ENCODE measurements around the gene MYO6. TPM values are rescaled to one million over a fixed set of nuclear protein-coding genes. Genes with fewer than 3 reads are reported as not detected.
"Not testable (repeated sequence)": the region's sequence is repeated elsewhere in the genome, so short reads cannot be mapped to it uniquely, and the experiment has no call there.

The MYO6 gene
- polyA plus RNA-seq, 4 donors: 11.2 to 111 (median 102) TPM

GRCh38 chr6:75874224-75874623, 125.2 kb downstream of the MYO6 start:
- DNase-seq (ENCODE audit: low read depth in 4 of 4, low spot score in 3 of 4): no peak

- DNase-seq (ENCODE audit: low read depth in 4 of 4, low spot score in 3 of 4): no peak
Measured at GRCh38 chr6:75876152-75876551, 127.1 kb downstream of the MYO6 start.

GRCh38 chr6:75880305-75880704, 131.3 kb downstream of the MYO6 start:
- DNase-seq (ENCODE audit: low read depth in 4 of 4, low spot score in 3 of 4): no peak

- no peak for DNase-seq (ENCODE audit: low read depth in 4 of 4, low spot score in 3 of 4)
Measured at GRCh38 chr6:75882734-75883133, 133.7 kb downstream of the MYO6 start.

- no peak for DNase-seq (ENCODE audit: low read depth in 4 of 4, low spot score in 3 of 4)
Measured at GRCh38 chr6:75884822-75885221, 135.8 kb downstream of the MYO6 start.

- no peak for DNase-seq (ENCODE audit: low read depth in 4 of 4, low spot score in 3 of 4)
Measured at GRCh38 chr6:75892384-75892783, 143.3 kb downstream of the MYO6 start.

GRCh38 chr6:75893058-75893775, 144.2 kb downstream of the MYO6 start:
- peak in 3 of 4 donors; percentile 43 to 62 (median 44) for DNase-seq (ENCODE audit: low read depth in 4 of 4, low spot score in 3 of 4)

GRCh38 chr6:75893776-75894152, 144.7 kb downstream of the MYO6 start:
- DNase-seq (ENCODE audit: low read depth in 4 of 4, low spot score in 3 of 4): no peak

GRCh38 chr6:75896526-75896925, 147.5 kb downstream of the MYO6 start:
- no peak for DNase-seq (ENCODE audit: low read depth in 4 of 4, low spot score in 3 of 4)

- not testable (repeated sequence) for DNase-seq (ENCODE audit: low read depth in 4 of 4, low spot score in 3 of 4)
Measured at GRCh38 chr6:75900216-75900615, 151.2 kb downstream of the MYO6 start.

GRCh38 chr6:75905129-75905528, 156.1 kb downstream of the MYO6 start:
- not testable (repeated sequence) for DNase-seq (ENCODE audit: low read depth in 4 of 4, low spot score in 3 of 4)

GRCh38 chr6:75906871-75907270, 157.8 kb downstream of the MYO6 start:
- no peak for DNase-seq (ENCODE audit: low read depth in 4 of 4, low spot score in 3 of 4)

GRCh38 chr6:75907444-75907843, 158.4 kb downstream of the MYO6 start:
- no peak for DNase-seq (ENCODE audit: low read depth in 4 of 4, low spot score in 3 of 4)

GRCh38 chr6:75913040-75913439, 164.0 kb downstream of the MYO6 start:
- no peak for DNase-seq (ENCODE audit: low read depth in 4 of 4, low spot score in 3 of 4)

GRCh38 chr6:75922226-75922625, 173.2 kb downstream of the MYO6 start:
- no peak for DNase-seq (ENCODE audit: low read depth in 4 of 4, low spot score in 3 of 4)

GRCh38 chr6:75926293-75927168, 177.5 kb downstream of the MYO6 start:
- DNase-seq (ENCODE audit: low read depth in 4 of 4, low spot score in 3 of 4): no peak

- DNase-seq (ENCODE audit: low read depth in 4 of 4, low spot score in 3 of 4): peak in 1 of 4 donors; percentile 45
Measured at GRCh38 chr6:75931011-75931680, 182.1 kb downstream of the MYO6 start.

- peak in 1 of 4 donors; percentile 22 for DNase-seq (ENCODE audit: low read depth in 4 of 4, low spot score in 3 of 4)
Measured at GRCh38 chr6:75932067-75932466, 183.0 kb downstream of the MYO6 start.

GRCh38 chr6:75933387-75933975, 184.4 kb downstream of the MYO6 start:
- no peak for DNase-seq (ENCODE audit: low read depth in 4 of 4, low spot score in 3 of 4)

- DNase-seq (ENCODE audit: low read depth in 4 of 4, low spot score in 3 of 4): peak; percentile 58 to 73 (median 61)
Measured at GRCh38 chr6:75934643-75935472, 185.8 kb downstream of the MYO6 start.

Measured in left renal pelvis (tissue), 4 donors.